ENCODE results near the gene EFCAB6.

The EFCAB6 gene

GRCh38 chr22:43860126-43860525 is 48.0 kb upstream of the EFCAB6 start:
- no peak overlapping the region for H3K27ac ChIP-seq (ENCODE audit: low read depth, low read length, poor library complexity, severe bottlenecking)
- no peak overlapping the region for H3K9ac ChIP-seq (ENCODE audit: low read length)
- no peaks in the 10 kb centered on the region for H3K79me2 ChIP-seq (ENCODE audit: insufficient read depth, low read length)
- H3K9me3 ChIP-seq (ENCODE audit: low read length), result no peaks in the 10 kb centered on the region
- H3F3A ChIP-seq (ENCODE audit: insufficient read depth, low read length), result no peaks in the 10 kb centered on the region
- H4K20me1 ChIP-seq (ENCODE audit: insufficient read depth, low read length), result no peaks in the 10 kb centered on the region
- no peak overlapping the region for H2AFZ ChIP-seq (ENCODE audit: low read length)
- H3K4me1 ChIP-seq (ENCODE audit: insufficient read depth, low read length, severe bottlenecking), result no peaks in the 10 kb centered on the region
- no peaks in the 10 kb centered on the region for H3K36me3 ChIP-seq (ENCODE audit: insufficient read depth, low read length)
- H3K9me2 ChIP-seq (ENCODE audit: low read depth, low read length), result no peaks in the 10 kb centered on the region
- no peak overlapping the region for H3K4me2 ChIP-seq (ENCODE audit: low read length)
- no peak for TF ChIP-seq EZH2 (IDR thresholded peaks at IDR 0.05; ENCODE audit: borderline replicate concordance, low read length)
- no peak for TF ChIP-seq CTCF (IDR thresholded peaks at IDR 0.05; ENCODE audit: low read length)
- no peaks in the 10 kb centered on the region; the same call in 1 of the 2 replicates for H3K27me3 ChIP-seq (ENCODE audit: insufficient read depth, low read length)
- no peak overlapping the region for H3K4me3 ChIP-seq (ENCODE audit: low read depth, low read length, poor library complexity, severe bottlenecking)

DNA sequence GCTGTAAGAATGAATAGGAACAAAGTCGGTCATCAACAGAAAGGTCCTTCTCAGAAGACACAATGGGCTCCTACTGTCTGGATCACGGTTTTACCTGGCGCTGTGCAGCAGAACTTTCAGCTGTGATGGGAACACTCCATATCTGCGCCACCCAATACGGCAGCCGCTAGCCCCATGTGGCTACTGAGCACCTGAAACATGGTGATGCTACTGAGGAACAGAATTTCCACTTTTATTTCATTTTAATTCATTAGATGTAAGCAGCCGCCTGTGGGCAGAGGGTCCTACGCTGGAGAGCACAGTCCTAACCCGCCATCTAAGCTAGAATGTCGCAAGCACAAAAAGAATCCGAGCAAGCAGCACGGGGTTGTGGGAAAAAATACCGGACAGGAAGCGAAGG is 47.5 kb upstream of the EFCAB6 start:
- H3K4me3 ChIP-seq (ENCODE audit: low read depth, low read length, poor library complexity, severe bottlenecking), result no peak overlapping the region
- H2AFZ ChIP-seq (ENCODE audit: low read length), result no peak overlapping the region
- no peak overlapping the region for H3K9ac ChIP-seq (ENCODE audit: low read length)
- H3K4me1 ChIP-seq (ENCODE audit: insufficient read depth, low read length, severe bottlenecking), result no peaks in the 10 kb centered on the region
- H3K36me3 ChIP-seq (ENCODE audit: insufficient read depth, low read length), result no peaks in the 10 kb centered on the region
- H3K4me2 ChIP-seq (ENCODE audit: low read length), result no peak overlapping the region
- H3K27me3 ChIP-seq (ENCODE audit: insufficient read depth, low read length), result no peaks in the 10 kb centered on the region; the same call in 1 of the 2 replicates
- no peaks in the 10 kb centered on the region for H4K20me1 ChIP-seq (ENCODE audit: insufficient read depth, low read length)
- no peaks in the 10 kb centered on the region for H3K9me2 ChIP-seq (ENCODE audit: low read depth, low read length)
- no peaks in the 10 kb centered on the region for H3K79me2 ChIP-seq (ENCODE audit: insufficient read depth, low read length)
- H3K9me3 ChIP-seq (ENCODE audit: low read length), result no peaks in the 10 kb centered on the region
- no peak overlapping the region for H3K27ac ChIP-seq (ENCODE audit: low read depth, low read length, poor library complexity, severe bottlenecking)
- no peak for TF ChIP-seq CTCF (IDR thresholded peaks at IDR 0.05; ENCODE audit: low read length)
- no peak for TF ChIP-seq EZH2 (IDR thresholded peaks at IDR 0.05; ENCODE audit: borderline replicate concordance, low read length)
- no peaks in the 10 kb centered on the region for H3F3A ChIP-seq (ENCODE audit: insufficient read depth, low read length)

- Histone ChIP-seq H4K20me1 (ENCODE audit: insufficient read depth, low read length) (no peaks in the 10 kb centered on the region), H3K9me3 (ENCODE audit: low read length) (no peaks in the 10 kb centered on the region), H3K9me2 (ENCODE audit: low read depth, low read length) (no peaks in the 10 kb centered on the region), H3K27me3 (ENCODE audit: insufficient read depth, low read length) (no peaks in the 10 kb centered on the region; the same call in 1 of the 2 replicates), H3K27ac (ENCODE audit: low read depth, low read length, poor library complexity, severe bottlenecking) (no peak overlapping the region), H3K4me3 (ENCODE audit: low read depth, low read length, poor library complexity, severe bottlenecking) (no peak overlapping the region), H3K36me3 (ENCODE audit: insufficient read depth, low read length) (no peaks in the 10 kb centered on the region), H3K79me2 (ENCODE audit: insufficient read depth, low read length) (no peaks in the 10 kb centered on the region), H3K9ac (ENCODE audit: low read length) (no peak overlapping the region), H3F3A (ENCODE audit: insufficient read depth, low read length) (no peaks in the 10 kb centered on the region), H3K4me2 (ENCODE audit: low read length) (no peak overlapping the region), H3K4me1 (ENCODE audit: insufficient read depth, low read length, severe bottlenecking) (no peaks in the 10 kb centered on the region), H2AFZ (ENCODE audit: low read length) (no peak overlapping the region)
- TF ChIP-seq CTCF (IDR thresholded peaks at IDR 0.05; ENCODE audit: low read length), result no peak
- TF ChIP-seq EZH2 (IDR thresholded peaks at IDR 0.05; ENCODE audit: borderline replicate concordance, low read length), result no peak
These were observed 47.1 kb upstream of the EFCAB6 start for GRCh38 chr22:43859176-43859575.
